C4-2B (cell line): Measurements from ENCODE around the gene RNF111.
A peak's percentile ranks its signal among the peaks of the same experiment; 100 is the strongest.
"Not testable (repeated sequence)": the region's sequence is repeated elsewhere in the genome, so short reads cannot be mapped to it uniquely, and the experiment has no call there.

Experiments used
- H3K27ac ChIP-seq: fragments of 450-650 bp; 2 replicates; pipeline ENCODE4 v1.5.1; 2017
- ZFX ChIP-seq: fragments of 450-650 bp; IDR thresholded peaks from 2 replicates; pipeline ENCODE4 v1.6.1; 2017
- TF ChIP-seq, protein P1 (sequence below): fragments of 450-650 bp; conservative IDR thresholded peaks from 2 replicates; pipeline ENCODE4 v1.5.1; 2017; ENCODE audit warnings: mild to moderate bottlenecking

The RNF111 gene

GRCh38 chr15:59131969-59132562 lies 144.6 kb downstream of the RNF111 start:
- TF ChIP-seq, protein P1, sequence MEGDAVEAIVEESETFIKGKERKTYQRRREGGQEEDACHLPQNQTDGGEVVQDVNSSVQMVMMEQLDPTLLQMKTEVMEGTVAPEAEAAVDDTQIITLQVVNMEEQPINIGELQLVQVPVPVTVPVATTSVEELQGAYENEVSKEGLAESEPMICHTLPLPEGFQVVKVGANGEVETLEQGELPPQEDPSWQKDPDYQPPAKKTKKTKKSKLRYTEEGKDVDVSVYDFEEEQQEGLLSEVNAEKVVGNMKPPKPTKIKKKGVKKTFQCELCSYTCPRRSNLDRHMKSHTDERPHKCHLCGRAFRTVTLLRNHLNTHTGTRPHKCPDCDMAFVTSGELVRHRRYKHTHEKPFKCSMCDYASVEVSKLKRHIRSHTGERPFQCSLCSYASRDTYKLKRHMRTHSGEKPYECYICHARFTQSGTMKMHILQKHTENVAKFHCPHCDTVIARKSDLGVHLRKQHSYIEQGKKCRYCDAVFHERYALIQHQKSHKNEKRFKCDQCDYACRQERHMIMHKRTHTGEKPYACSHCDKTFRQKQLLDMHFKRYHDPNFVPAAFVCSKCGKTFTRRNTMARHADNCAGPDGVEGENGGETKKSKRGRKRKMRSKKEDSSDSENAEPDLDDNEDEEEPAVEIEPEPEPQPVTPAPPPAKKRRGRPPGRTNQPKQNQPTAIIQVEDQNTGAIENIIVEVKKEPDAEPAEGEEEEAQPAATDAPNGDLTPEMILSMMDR, result no peak
- no peak for TF ChIP-seq ZFX
- H3K27ac ChIP-seq, result no peak overlapping the region

GRCh38 chr15:59133929-59134427 lies 146.5 kb downstream of the RNF111 start:
- TF ChIP-seq ZFX, result no peak
- TF ChIP-seq, protein P1, result no peak

GRCh38 chr15:59137566-59137965 lies 150.1 kb downstream of the RNF111 start:
- no peak for TF ChIP-seq ZFX
- no peak overlapping the region for H3K27ac ChIP-seq

More at GRCh38 chr15:59133929-59134427, 146.5 kb downstream of the RNF111 start:
- no peak overlapping the region for H3K27ac ChIP-seq

DNA sequence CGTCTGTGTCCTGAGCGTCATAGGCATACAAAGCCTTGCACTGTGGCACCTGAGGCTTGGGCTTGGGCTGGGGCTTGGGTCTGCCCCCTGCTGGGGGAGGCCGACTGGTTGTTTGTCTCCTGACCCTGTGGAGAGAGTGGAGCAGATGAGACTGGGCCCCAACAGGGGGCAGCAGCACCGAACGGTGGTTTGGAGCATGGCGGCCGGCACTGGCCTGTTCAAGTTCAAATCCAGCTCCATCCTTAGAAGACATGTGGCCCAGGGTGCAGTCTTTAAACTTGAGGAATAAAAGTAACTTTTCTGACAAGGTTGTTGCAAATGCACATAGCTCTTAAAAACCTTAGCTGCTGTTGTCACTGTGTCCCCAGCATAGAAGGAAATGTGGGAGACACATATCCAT lies 150.8 kb downstream of the RNF111 start:
- no peak for TF ChIP-seq ZFX
- TF ChIP-seq, protein P1, result peak; percentile 83
- H3K27ac ChIP-seq, result no peak overlapping the region

GRCh38 chr15:59140422-59141226 lies 153.2 kb downstream of the RNF111 start:
- TF ChIP-seq, protein P1, result no peak
- no peak for TF ChIP-seq ZFX
- H3K27ac ChIP-seq, result no peak overlapping the region

DNA sequence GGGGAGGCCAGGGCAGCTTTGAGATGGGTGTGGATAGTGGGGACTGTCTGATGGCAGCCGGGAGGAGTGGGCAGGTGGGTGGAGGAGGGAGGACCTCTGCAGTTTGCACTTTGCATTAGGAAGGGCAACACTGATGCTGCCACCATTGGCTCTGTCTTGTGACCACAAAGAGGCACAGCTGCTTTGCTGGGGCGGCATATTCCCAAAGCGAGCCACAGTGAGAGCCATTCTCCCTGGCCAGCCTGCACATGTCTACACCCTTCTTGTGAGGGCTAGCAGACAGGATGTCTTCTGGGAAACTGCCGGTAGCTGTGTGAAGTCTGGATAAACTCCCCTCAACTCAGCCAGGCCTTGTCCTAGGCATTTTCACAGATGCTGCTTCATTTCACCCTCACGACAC lies 155.8 kb downstream of the RNF111 start:
- TF ChIP-seq, protein P1, result no peak
- no peak for TF ChIP-seq ZFX
- no peak overlapping the region for H3K27ac ChIP-seq

GRCh38 chr15:59144594-59144993 lies 157.1 kb downstream of the RNF111 start:
- TF ChIP-seq, protein P1, result peak; percentile 31
- H3K27ac ChIP-seq, result not testable (repeated sequence)
